ENCODE data around the gene TNFRSF1B.

DNA sequence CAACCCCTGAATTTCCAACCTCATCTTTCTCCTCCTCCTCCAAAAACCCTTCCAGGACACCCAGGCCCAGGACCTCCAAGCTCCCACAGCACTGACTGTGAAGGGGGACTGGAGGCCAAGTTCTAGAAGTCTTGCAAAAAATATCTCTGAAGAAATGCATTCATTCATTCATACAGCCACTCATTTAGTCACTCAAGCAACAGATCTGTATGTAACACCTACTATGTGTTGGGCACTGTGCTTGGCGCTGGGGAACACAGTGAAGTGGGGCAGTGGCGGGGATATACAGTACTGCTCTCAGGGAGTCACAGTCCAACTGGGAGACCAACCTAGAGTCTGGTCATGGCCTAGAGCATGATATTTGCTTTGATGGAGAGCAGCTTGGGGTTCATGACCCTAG lies 15.3 kb upstream of the TNFRSF1B start:
- no peak for TF ChIP-seq MXI1 (conservative IDR thresholded peaks at IDR 0.05; ENCODE audit: poor library complexity, severe bottlenecking)
- TF ChIP-seq, protein P1, sequence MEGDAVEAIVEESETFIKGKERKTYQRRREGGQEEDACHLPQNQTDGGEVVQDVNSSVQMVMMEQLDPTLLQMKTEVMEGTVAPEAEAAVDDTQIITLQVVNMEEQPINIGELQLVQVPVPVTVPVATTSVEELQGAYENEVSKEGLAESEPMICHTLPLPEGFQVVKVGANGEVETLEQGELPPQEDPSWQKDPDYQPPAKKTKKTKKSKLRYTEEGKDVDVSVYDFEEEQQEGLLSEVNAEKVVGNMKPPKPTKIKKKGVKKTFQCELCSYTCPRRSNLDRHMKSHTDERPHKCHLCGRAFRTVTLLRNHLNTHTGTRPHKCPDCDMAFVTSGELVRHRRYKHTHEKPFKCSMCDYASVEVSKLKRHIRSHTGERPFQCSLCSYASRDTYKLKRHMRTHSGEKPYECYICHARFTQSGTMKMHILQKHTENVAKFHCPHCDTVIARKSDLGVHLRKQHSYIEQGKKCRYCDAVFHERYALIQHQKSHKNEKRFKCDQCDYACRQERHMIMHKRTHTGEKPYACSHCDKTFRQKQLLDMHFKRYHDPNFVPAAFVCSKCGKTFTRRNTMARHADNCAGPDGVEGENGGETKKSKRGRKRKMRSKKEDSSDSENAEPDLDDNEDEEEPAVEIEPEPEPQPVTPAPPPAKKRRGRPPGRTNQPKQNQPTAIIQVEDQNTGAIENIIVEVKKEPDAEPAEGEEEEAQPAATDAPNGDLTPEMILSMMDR (IDR thresholded peaks at IDR 0.05; ENCODE audit: poor library complexity, severe bottlenecking): no peak
- no peak for TF ChIP-seq TAF1 (IDR thresholded peaks at IDR 0.05; ENCODE audit: low read depth)
- TF ChIP-seq POLR2AphosphoS5 (IDR thresholded peaks at IDR 0.05): no peak
- no peak for TF ChIP-seq SMC3 (conservative IDR thresholded peaks at IDR 0.05; ENCODE audit: poor library complexity)
- no peak for TF ChIP-seq EZH2 (IDR thresholded peaks at IDR 0.05; ENCODE audit: borderline replicate concordance, insufficient read depth, low read length, poor library complexity, severe bottlenecking)
- TF ChIP-seq EP300 (conservative IDR thresholded peaks at IDR 0.05; ENCODE audit: poor library complexity, severe bottlenecking): no peak

Measured in neural cell (in vitro differentiated cells).